Activated T-cell treated with anti-CD3 and anti-CD28 coated beads, Interleukin-2, amount 50 U/mL, for 24 hours (primary cell): ENCODE data around the gene ELMO1.

Experiments
- DNase-seq: peaks from one replicate; pipeline ENCODE4 v3.0.0-alpha.2; 2020
- H3K27ac Mint-ChIP-seq: 2 replicates; pipeline ENCODE4 v1.8.0; 2020; ENCODE audit warnings: mild to moderate bottlenecking, mixed read lengths
- H3K27me3 Mint-ChIP-seq: 2 replicates; pipeline ENCODE4 v1.8.0; 2020; ENCODE audit warnings: mixed read lengths
- H3K36me3 Mint-ChIP-seq: 2 replicates; pipeline ENCODE4 v1.8.0; 2020; ENCODE audit warnings: low read depth, mixed read lengths
- H3K4me1 Mint-ChIP-seq: 2 replicates; pipeline ENCODE4 v1.8.0; 2020; ENCODE audit warnings: low read depth, mixed read lengths
- H3K4me3 Mint-ChIP-seq: 2 replicates; pipeline ENCODE4 v1.8.0; 2020; ENCODE audit warnings: mild to moderate bottlenecking, moderate library complexity, mixed read lengths
- H3K9me3 Mint-ChIP-seq: 2 replicates; pipeline ENCODE4 v1.8.0; 2020; ENCODE audit warnings: mixed read lengths

Gene ELMO1

GRCh38 chr7:37481154-37481553 lies 32.5 kb upstream of the ELMO1 start:
- no peak overlapping the region for H3K4me3 Mint-ChIP-seq
- no peak overlapping the region for H3K27ac Mint-ChIP-seq
- H3K27me3 Mint-ChIP-seq = peaks cover 21% of the 10 kb centered on the region
- no peaks in the 10 kb centered on the region for H3K4me1 Mint-ChIP-seq
- DNase-seq = no peak
- no peaks in the 10 kb centered on the region for H3K36me3 Mint-ChIP-seq
- H3K9me3 Mint-ChIP-seq = peaks cover 2% of the 10 kb centered on the region

DNA sequence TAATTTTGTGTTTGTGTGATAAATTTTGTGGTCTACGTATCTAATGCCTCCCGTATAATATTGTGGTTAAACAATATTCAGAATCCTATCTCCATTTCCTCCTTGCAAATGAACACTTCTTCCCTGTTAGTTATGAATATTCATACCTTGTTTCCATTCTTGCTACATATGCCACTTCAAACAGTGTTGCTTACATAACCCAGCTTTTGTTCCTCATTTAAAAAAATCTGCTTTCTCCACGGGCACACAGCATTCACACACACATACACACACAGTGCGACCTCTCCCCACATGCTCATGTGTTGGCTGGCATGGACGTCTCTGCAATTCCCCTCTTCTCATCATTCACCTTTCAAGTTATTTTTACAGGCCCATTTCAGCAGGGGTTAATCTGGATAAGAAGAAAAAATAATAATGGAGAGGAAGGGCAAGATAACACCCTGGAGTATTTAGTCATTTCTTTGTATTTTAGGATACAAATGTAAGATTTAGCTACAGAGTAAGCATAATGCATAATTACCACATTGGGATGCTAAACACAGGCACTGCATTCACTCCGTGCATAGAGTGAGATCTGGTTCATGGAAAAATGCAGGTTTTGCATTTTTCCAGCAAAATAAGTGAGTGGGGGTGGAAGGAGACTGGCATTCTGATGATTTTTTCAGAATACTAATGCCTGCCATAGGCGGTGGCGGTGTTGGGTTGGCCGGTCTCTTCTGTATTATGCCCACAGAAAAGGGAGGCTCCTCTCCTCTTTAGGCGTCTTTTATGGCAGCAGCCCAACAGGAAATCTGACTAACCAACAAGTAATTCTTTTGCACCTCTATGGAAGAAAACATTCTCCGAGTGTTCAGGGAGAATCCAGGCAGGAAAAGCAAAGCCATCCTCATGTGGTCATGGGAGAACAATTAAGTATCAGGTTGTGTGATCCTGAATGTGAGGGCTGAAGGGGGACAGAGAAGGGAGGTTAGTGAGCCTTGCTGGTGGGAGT lies 31.7 kb upstream of the ELMO1 start:
- no peak for DNase-seq
- peaks cover 18% of the 10 kb centered on the region for H3K27me3 Mint-ChIP-seq
- peaks cover 2% of the 10 kb centered on the region for H3K9me3 Mint-ChIP-seq
- H3K4me3 Mint-ChIP-seq = no peak overlapping the region
- no peaks in the 10 kb centered on the region for H3K4me1 Mint-ChIP-seq
- no peaks in the 10 kb centered on the region for H3K36me3 Mint-ChIP-seq
- H3K27ac Mint-ChIP-seq = no peak overlapping the region

DNA sequence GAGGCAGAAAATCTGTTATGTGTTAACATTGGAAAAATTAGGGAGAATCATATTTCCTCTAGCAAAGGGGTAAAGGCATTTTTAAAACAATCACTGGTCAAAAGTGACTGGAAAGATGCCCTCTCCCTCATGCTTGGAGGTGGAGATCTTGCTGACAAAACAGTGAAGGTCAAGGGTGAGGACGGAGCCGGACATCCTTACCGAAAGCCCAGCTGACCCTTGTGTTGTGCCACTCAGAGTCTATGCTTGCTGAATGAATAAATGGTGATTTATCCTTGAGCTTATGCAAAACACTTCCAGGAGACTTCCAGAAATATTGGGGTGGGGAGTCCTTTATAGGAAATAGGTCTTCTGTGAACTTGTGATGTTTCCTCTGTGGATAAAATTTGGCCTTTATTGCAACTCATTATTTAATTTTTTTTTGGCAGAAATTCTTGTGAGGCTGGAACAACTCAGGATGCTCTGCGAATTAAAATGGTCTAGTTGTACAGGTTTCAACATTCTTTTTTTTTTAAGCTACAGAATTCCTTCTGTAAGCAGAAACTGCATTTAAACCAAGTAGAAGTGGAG lies 28.3 kb upstream of the ELMO1 start:
- no peak overlapping the region for H3K27ac Mint-ChIP-seq
- H3K9me3 Mint-ChIP-seq = peaks cover 2% of the 10 kb centered on the region
- no peak overlapping the region for H3K4me3 Mint-ChIP-seq
- no peak for DNase-seq
- no peaks in the 10 kb centered on the region for H3K4me1 Mint-ChIP-seq
- H3K36me3 Mint-ChIP-seq = no peaks in the 10 kb centered on the region
- H3K27me3 Mint-ChIP-seq = peaks cover 14% of the 10 kb centered on the region

GRCh38 chr7:37476428-37476827 lies 27.8 kb upstream of the ELMO1 start:
- Mint-ChIP-seq H3K36me3 (no peaks in the 10 kb centered on the region), H3K4me3 (no peak overlapping the region), H3K9me3 (peaks cover 2% of the 10 kb centered on the region), H3K27ac (no peak overlapping the region), H3K4me1 (no peaks in the 10 kb centered on the region), H3K27me3 (peaks cover 14% of the 10 kb centered on the region)
- DNase-seq = no peak

DNA sequence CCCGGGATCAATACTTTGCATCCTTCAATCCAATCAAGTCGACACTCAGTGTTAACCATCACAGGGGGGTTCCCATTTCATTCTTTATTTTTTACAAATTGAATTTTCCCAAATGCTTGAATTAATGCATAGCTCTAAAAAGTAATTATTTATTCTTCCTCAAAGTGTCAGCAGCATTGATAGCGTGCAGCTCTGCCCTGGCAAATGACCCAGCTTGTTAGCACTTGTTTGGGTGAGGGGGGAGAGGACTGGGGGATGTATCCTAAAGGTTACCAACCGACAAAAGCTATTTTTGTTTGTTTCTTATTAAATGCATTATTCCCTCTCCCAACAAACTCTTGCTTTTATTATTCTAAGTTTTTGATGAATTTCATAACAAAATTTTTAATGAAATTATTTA lies 27.0 kb upstream of the ELMO1 start:
- Mint-ChIP-seq H3K27ac (no peak overlapping the region), H3K27me3 (peaks cover 9% of the 10 kb centered on the region), H3K9me3 (peaks cover 2% of the 10 kb centered on the region), H3K4me1 (no peaks in the 10 kb centered on the region), H3K4me3 (no peak overlapping the region), H3K36me3 (no peaks in the 10 kb centered on the region)
- no peak for DNase-seq

- Mint-ChIP-seq H3K9me3 (no peaks in the 10 kb centered on the region), H3K27ac (no peak overlapping the region), H3K4me1 (peaks cover 5% of the 10 kb centered on the region), H3K36me3 (no peaks in the 10 kb centered on the region), H3K4me3 (no peak overlapping the region), H3K27me3 (peaks cover 4% of the 10 kb centered on the region)
- no peak for DNase-seq
Measured at GRCh38 chr7:37471619-37472018, 23.0 kb upstream of the ELMO1 start.

DNA sequence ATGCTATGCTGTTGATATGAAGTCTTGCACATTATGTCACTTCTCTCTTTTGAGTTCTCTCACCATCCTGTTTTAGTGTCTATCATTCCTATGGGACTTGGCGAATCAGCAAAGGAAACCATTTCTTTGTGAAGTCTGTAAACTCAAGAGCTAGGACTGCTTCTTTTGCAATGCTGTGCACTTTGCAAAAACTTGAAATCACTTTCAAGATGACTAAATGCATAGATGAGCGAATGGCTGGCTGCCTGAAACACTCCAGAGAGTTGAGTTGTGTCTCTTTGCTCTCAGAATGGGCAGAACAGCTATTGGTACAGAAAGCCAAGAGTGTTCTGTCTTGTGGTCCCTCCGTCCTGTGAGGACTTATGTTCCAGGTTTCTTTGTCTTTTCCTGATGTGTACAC lies 18.3 kb upstream of the ELMO1 start:
- H3K9me3 Mint-ChIP-seq = no peaks in the 10 kb centered on the region
- no peak overlapping the region for H3K4me3 Mint-ChIP-seq
- peaks cover 8% of the 10 kb centered on the region for H3K4me1 Mint-ChIP-seq
- DNase-seq = no peak
- H3K27ac Mint-ChIP-seq = no peak overlapping the region
- H3K27me3 Mint-ChIP-seq = peaks cover 5% of the 10 kb centered on the region
- no peaks in the 10 kb centered on the region for H3K36me3 Mint-ChIP-seq

GRCh38 chr7:37462138-37462537 lies 13.5 kb upstream of the ELMO1 start:
- Mint-ChIP-seq H3K9me3 (no peaks in the 10 kb centered on the region), H3K27ac (no peak overlapping the region), H3K36me3 (no peaks in the 10 kb centered on the region), H3K4me1 (peaks cover 6% of the 10 kb centered on the region), H3K27me3 (peaks cover 5% of the 10 kb centered on the region), H3K4me3 (no peak overlapping the region)
- no peak for DNase-seq

DNA sequence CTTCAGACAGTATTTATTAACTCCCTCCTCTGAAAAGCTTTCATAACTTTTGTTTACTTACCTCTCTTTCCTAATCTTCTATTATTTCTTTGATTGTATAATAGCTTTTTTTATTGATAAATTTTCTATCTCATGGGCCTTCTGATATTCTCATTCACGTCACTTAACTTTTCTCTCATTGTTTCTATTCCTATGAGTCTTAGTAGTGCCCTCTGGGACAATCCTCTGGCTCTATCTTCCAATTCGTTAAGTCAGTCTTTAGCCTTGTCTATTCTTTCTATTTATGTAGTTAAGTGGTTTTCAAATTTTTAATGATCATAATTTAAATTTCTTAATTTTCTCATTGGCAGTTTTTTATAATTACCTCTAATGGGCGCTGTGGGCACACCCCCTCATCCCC lies 6.4 kb upstream of the ELMO1 start:
- DNase-seq = no peak
- Mint-ChIP-seq H3K27ac (no peak overlapping the region), H3K9me3 (no peaks in the 10 kb centered on the region), H3K4me1 (peaks cover 4% of the 10 kb centered on the region), H3K4me3 (no peak overlapping the region), H3K27me3 (no peaks in the 10 kb centered on the region), H3K36me3 (no peaks in the 10 kb centered on the region)

GRCh38 chr7:37452346-37452745 lies 3.7 kb upstream of the ELMO1 start:
- no peak overlapping the region for H3K4me3 Mint-ChIP-seq
- H3K27ac Mint-ChIP-seq = no peak overlapping the region
- no peaks in the 10 kb centered on the region for H3K27me3 Mint-ChIP-seq
- H3K4me1 Mint-ChIP-seq = peaks cover 15% of the 10 kb centered on the region
- H3K36me3 Mint-ChIP-seq = peaks cover 8% of the 10 kb centered on the region
- H3K9me3 Mint-ChIP-seq = no peaks in the 10 kb centered on the region
- no peak for DNase-seq

- no peak for DNase-seq
- H3K9me3 Mint-ChIP-seq = no peaks in the 10 kb centered on the region
- peak overlapping the region; percentile 22 for H3K27ac Mint-ChIP-seq
- peaks cover 37% of the 10 kb centered on the region for H3K4me1 Mint-ChIP-seq
- peaks cover 22% of the 10 kb centered on the region for H3K36me3 Mint-ChIP-seq
- peak overlapping the region; percentile 91 for H3K4me3 Mint-ChIP-seq
- H3K27me3 Mint-ChIP-seq = no peaks in the 10 kb centered on the region
Measured at GRCh38 chr7:37450035-37450434, 1.4 kb upstream of the ELMO1 start.

- Mint-ChIP-seq H3K9me3 (no peaks in the 10 kb centered on the region), H3K4me1 (peaks cover 41% of the 10 kb centered on the region), H3K4me3 (peak overlapping the region; percentile 91), H3K36me3 (peaks cover 26% of the 10 kb centered on the region), H3K27me3 (no peaks in the 10 kb centered on the region), H3K27ac (peak overlapping the region; percentile 95)
- DNase-seq = no peak
Measured at GRCh38 chr7:37449621-37450020, 957 bp upstream of the ELMO1 start.

DNA sequence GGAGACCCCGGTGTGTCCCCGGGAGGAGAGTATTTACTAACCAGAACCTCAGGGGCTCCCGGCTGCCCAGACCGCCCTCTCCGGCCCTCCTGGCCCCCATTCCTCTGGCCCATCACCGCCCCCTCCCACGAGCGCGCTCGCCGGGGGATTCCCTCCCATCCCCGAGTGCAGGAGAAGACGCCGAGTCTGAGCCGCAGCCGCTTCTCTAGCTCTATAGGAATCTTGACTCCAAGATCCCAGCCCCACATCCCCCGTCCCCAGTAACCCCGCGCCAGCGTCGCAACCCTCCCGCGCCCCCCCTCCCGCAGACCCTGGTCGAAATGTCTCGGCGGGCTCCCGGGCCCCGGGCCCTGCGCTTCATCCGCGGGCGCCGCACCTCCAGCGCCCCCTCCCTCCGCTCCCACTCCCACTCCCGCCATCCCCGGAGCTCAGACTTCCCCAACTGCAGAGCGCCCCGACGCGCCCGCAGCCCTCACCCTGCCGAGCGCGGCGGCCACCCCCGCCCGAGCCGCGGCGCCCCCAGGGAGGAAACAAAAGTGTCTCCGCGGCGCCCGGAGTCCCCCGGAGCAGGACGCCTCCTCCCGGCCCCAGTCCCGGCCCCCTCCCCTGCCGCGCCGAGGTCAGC lies 541 bp downstream of the ELMO1 start:
- Mint-ChIP-seq H3K9me3 (no peaks in the 10 kb centered on the region), H3K36me3 (peaks cover 41% of the 10 kb centered on the region), H3K4me1 (peaks cover 54% of the 10 kb centered on the region), H3K27ac (peak overlapping the region; percentile 96), H3K27me3 (no peaks in the 10 kb centered on the region), H3K4me3 (peak overlapping the region; percentile 91)
- DNase-seq = no peak

DNA sequence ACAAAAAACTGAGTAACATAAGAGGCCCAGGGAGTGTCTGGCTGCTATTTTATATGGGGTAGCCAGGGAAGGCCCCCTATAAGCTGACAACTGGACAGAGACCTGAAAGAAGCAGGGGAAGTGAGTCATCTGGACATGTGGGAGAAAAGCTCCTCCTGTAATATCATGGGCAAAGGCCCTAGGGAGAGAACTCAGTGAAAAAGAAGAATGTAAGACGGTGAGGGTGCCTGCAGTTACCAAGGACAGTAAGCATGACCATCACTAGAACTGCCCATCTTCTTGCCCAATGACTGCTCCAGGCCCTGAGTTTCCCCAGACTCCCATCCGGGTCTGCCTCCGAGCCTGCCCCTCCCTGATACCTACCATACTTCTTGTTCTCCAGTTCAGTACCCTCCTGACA lies 2.3 kb downstream of the ELMO1 start:
- peaks cover 72% of the 10 kb centered on the region for H3K4me1 Mint-ChIP-seq
- peak overlapping the region; percentile 91 for H3K4me3 Mint-ChIP-seq
- no peak for DNase-seq
- H3K9me3 Mint-ChIP-seq = no peaks in the 10 kb centered on the region
- no peaks in the 10 kb centered on the region for H3K27me3 Mint-ChIP-seq
- H3K27ac Mint-ChIP-seq = peak overlapping the region; percentile 96
- peaks cover 50% of the 10 kb centered on the region for H3K36me3 Mint-ChIP-seq

DNA sequence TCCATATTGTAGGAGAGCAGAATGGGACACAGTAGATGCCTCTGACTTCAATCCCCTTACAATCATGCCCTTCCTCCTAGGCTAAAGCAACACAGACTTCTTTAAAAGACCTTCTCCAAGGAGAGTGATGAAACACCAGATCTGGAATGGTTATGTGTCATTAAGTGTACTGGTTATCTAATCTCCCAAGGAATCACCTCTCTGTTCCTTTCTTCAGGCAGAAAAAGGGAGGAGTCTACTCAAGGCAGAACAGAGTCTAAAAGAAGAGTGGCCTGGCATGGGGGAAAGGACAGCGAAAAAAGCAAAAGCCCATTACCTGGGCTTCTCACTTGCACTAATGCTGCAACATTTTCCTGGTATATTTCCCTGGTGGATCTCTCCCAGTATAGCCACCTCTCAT lies 2.9 kb downstream of the ELMO1 start:
- Mint-ChIP-seq H3K27me3 (no peaks in the 10 kb centered on the region), H3K9me3 (no peaks in the 10 kb centered on the region), H3K4me1 (peaks cover 78% of the 10 kb centered on the region), H3K36me3 (peaks cover 50% of the 10 kb centered on the region), H3K27ac (peak overlapping the region; percentile 96), H3K4me3 (no peak overlapping the region)
- no peak for DNase-seq
